HepG2 (cell line): Measurements from ENCODE around the gene TCFL5.

ENCODE experiments used
- HNRNPH1 ChIP-seq: fragments of 200-400 bp; formaldehyde crosslinking; optimal IDR thresholded peaks from 2 replicates; pipeline ENCODE3; 2017; ENCODE audit warnings: mild to moderate bottlenecking, low read depth, low read length
- HNRNPLL ChIP-seq: fragments of 200-400 bp; formaldehyde crosslinking; IDR thresholded peaks from 2 replicates; pipeline ENCODE4 v1.6.1; 2017; ENCODE audit warnings: mild to moderate bottlenecking, low read depth, low read length; ENCODE audit not compliant: poor library complexity, severe bottlenecking
- RBFOX2 ChIP-seq: fragments of 200-400 bp; formaldehyde crosslinking; IDR thresholded peaks from 2 replicates; pipeline ENCODE4 v1.6.1; 2017; ENCODE audit warnings: low read depth, mild to moderate bottlenecking, low read length
- RFX5 ChIP-seq: IDR thresholded peaks from 2 replicates; pipeline ENCODE4 v1.6.1; 2011; ENCODE audit warnings: low read depth, low read length, improper control_type of control experiment
- TF ChIP-seq, protein P1 (sequence below): sonication (generic); formaldehyde crosslinking; IDR thresholded peaks from 2 replicates; pipeline ENCODE4 v1.5.1; 2020; ENCODE audit warnings: mild to moderate bottlenecking, missing genetic modification reagents, moderate library complexity
- TF ChIP-seq, protein P2 (sequence below): sonication (generic); formaldehyde crosslinking; IDR thresholded peaks from 2 replicates; pipeline ENCODE4 v1.5.0; 2020; ENCODE audit warnings: mild to moderate bottlenecking, missing genetic modification reagents, moderate library complexity
- TF ChIP-seq, protein P3 (sequence below): sonication (generic); formaldehyde crosslinking; conservative IDR thresholded peaks from 2 replicates; pipeline ENCODE4 v1.4.0; 2020; ENCODE audit warnings: missing genetic modification reagents

DNA sequence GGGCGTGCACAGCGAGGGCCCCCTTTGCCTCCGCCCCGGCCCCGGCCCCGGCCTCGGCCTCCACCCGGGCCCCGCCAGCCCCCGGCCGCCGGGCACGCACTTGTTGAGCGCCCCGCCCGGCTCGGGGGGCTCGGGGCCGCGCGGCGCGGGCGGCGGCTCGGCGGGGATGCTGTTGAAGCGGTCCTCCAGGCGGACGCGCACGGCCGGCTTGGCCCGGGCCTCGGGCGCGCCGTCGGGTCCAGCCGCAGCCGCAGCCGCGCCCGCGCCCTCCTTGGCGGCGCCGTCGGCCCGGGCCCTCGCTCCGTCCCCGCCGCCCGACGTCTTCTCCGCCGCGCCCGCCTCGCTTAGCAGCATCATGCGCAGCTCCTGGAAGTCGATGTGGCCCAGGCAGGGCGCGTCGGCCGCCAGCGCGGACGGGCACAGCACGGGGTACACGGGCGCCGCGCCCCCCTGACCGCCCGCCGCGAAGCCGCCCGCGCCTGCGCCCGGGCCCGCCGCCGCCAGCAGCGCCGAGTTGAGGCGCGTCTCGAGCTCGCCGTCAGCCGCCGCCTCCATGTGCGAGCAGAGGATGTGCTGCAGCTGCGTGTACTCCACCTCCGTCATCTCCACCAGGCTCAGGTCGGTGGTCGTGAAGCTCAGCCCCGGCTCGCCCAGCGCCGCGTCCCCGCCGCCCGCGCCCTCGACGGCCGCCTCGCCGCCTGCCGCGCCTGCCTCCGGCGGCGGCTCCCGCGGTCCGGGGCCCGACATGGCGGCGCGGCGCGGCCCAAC is 514 bp downstream of the TCFL5 start:
- TF ChIP-seq RBFOX2 (peak; percentile 43; the same call in 1 of the 2 replicates), RFX5 (no peak), HNRNPLL (no peak), HNRNPH1 (no peak)
- TF ChIP-seq, protein P1, sequence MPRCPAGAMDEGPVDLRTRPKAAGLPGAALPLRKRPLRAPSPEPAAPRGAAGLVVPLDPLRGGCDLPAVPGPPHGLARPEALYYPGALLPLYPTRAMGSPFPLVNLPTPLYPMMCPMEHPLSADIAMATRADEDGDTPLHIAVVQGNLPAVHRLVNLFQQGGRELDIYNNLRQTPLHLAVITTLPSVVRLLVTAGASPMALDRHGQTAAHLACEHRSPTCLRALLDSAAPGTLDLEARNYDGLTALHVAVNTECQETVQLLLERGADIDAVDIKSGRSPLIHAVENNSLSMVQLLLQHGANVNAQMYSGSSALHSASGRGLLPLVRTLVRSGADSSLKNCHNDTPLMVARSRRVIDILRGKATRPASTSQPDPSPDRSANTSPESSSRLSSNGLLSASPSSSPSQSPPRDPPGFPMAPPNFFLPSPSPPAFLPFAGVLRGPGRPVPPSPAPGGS (CRISPR knock-in tag) = no peak
- TF ChIP-seq, protein P2, sequence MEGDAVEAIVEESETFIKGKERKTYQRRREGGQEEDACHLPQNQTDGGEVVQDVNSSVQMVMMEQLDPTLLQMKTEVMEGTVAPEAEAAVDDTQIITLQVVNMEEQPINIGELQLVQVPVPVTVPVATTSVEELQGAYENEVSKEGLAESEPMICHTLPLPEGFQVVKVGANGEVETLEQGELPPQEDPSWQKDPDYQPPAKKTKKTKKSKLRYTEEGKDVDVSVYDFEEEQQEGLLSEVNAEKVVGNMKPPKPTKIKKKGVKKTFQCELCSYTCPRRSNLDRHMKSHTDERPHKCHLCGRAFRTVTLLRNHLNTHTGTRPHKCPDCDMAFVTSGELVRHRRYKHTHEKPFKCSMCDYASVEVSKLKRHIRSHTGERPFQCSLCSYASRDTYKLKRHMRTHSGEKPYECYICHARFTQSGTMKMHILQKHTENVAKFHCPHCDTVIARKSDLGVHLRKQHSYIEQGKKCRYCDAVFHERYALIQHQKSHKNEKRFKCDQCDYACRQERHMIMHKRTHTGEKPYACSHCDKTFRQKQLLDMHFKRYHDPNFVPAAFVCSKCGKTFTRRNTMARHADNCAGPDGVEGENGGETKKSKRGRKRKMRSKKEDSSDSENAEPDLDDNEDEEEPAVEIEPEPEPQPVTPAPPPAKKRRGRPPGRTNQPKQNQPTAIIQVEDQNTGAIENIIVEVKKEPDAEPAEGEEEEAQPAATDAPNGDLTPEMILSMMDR (CRISPR knock-in tag) = no peak
- TF ChIP-seq, protein P3, sequence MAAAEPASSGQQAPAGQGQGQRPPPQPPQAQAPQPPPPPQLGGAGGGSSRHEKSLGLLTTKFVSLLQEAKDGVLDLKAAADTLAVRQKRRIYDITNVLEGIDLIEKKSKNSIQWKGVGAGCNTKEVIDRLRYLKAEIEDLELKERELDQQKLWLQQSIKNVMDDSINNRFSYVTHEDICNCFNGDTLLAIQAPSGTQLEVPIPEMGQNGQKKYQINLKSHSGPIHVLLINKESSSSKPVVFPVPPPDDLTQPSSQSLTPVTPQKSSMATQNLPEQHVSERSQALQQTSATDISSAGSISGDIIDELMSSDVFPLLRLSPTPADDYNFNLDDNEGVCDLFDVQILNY (CRISPR knock-in tag) = no peak
